Cardiac muscle cell (in vitro differentiated cells and primary cell): ENCODE results near the gene CEL. TPM values are rescaled to one million over a fixed set of nuclear protein-coding genes. Genes with fewer than 3 reads are reported as not detected.
"Not testable (repeated sequence)": the region's sequence is repeated elsewhere in the genome, so short reads cannot be mapped to it uniquely, and the experiment has no call there.

ENCODE experiments used
- DNase-seq, 2 donors: peaks; one replicate each; pipeline versions ENCODE4 v3.0.0 to v3.0.0-alpha.2; 2010 to 2017; ENCODE audit warnings: low read depth in 1 of 2, low spot score in 1 of 2
- H3K27ac ChIP-seq: fragments of 200-600 bp; sonication (generic); 2 replicates; pipeline ENCODE4 v1.5.1; 2016
- H3K27me3 ChIP-seq: fragments of 200-600 bp; sonication (generic); 2 replicates; pipeline ENCODE4 v1.6.0; 2016; ENCODE audit warnings: control low read depth
- H3K36me3 ChIP-seq: fragments of 200-600 bp; sonication (generic); 2 replicates; pipeline ENCODE4 v1.5.1; 2016; ENCODE audit warnings: control low read depth
- H3K4me1 ChIP-seq: fragments of 200-600 bp; sonication (generic); 2 replicates; pipeline ENCODE4 v1.8.1; 2017; ENCODE audit warnings: low read depth, mild to moderate bottlenecking, mixed run types
- H3K4me3 ChIP-seq: fragments of 200-600 bp; sonication (generic); 2 replicates; pipeline ENCODE4 v1.5.1; 2016; ENCODE audit warnings: mild to moderate bottlenecking
- H3K9me3 ChIP-seq: fragments of 200-600 bp; sonication (generic); 2 replicates; pipeline ENCODE4 v1.5.1; 2017; ENCODE audit warnings: low read depth, mild to moderate bottlenecking, control low read depth
- polyA plus RNA-seq: library from polyadenylated mRNA; unstranded; fragments of >200 nt; fragmentation: Nextera tagmentation; extraction: Ambion mirVana; gene quantifications from 2 replicates; pipeline ENCODE4 v1.2.1, GENCODE V29; 2016
- total RNA-seq: library from RNA; depleted of rRNA; stranded (reverse); fragments of >200 nt; gene quantifications from 2 replicates; pipeline ENCODE4 v1.2.3, GENCODE V29; 2016
- TF ChIP-seq, protein P1 (sequence below): IDR thresholded peaks from 2 replicates; pipeline ENCODE4 v1.5.1; 2012; ENCODE audit warnings: low read depth, mild to moderate bottlenecking, low read length

Gene CEL
- total and polyA plus RNA-seq, 2 experiments from 2014 or later = 0.73 to 1.1 TPM

DNA sequence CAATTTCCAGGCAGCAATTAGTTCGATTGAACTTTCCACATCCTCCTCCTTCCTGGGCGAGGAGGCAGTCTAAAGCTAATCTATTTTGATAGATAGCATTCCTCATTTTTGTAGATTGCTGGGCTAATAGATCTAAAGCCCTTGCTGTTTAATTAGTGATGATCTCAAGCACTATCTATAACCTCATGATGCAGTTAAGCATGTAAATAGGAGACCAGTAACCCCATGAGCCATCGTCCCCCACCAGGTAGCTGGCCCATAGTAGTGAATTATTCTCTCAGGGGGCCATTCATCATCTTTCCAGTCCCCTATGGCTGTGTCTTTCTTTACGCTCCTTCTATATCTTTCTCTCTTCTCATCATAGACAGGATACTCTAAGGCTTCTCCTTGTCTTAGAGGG, 14.9 kb downstream of the CEL start:
- TF ChIP-seq, protein P1, sequence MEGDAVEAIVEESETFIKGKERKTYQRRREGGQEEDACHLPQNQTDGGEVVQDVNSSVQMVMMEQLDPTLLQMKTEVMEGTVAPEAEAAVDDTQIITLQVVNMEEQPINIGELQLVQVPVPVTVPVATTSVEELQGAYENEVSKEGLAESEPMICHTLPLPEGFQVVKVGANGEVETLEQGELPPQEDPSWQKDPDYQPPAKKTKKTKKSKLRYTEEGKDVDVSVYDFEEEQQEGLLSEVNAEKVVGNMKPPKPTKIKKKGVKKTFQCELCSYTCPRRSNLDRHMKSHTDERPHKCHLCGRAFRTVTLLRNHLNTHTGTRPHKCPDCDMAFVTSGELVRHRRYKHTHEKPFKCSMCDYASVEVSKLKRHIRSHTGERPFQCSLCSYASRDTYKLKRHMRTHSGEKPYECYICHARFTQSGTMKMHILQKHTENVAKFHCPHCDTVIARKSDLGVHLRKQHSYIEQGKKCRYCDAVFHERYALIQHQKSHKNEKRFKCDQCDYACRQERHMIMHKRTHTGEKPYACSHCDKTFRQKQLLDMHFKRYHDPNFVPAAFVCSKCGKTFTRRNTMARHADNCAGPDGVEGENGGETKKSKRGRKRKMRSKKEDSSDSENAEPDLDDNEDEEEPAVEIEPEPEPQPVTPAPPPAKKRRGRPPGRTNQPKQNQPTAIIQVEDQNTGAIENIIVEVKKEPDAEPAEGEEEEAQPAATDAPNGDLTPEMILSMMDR = no peak
- H3K4me3 ChIP-seq = no peak overlapping the region
- no peaks in the 10 kb centered on the region for H3K36me3 ChIP-seq
- H3K9me3 ChIP-seq = no peaks in the 10 kb centered on the region
- no peaks in the 10 kb centered on the region for H3K4me1 ChIP-seq
- H3K27ac ChIP-seq = no peak overlapping the region
- DNase-seq = no peak
- no peaks in the 10 kb centered on the region for H3K27me3 ChIP-seq

DNA sequence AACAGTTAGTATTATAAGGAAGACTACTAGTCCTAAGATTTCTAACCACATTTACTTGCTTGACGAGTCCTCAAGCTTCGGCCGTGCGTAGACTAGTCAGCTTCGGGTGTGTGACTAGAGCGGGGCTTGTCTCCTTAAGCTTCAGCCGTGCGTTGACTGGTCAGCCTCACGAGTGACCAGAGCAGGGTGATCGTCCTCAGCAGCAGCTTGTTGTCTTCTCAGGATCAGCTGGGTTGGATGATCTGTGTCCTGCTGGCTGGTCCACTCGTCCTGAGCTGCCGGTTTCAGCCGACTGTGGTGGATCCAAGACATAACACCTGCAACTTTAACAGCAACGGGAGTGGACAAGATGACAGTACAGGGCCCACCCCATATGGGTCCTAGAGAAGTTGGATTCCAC, 16.7 kb downstream of the CEL start:
- TF ChIP-seq, protein P1 = no peak

DNA sequence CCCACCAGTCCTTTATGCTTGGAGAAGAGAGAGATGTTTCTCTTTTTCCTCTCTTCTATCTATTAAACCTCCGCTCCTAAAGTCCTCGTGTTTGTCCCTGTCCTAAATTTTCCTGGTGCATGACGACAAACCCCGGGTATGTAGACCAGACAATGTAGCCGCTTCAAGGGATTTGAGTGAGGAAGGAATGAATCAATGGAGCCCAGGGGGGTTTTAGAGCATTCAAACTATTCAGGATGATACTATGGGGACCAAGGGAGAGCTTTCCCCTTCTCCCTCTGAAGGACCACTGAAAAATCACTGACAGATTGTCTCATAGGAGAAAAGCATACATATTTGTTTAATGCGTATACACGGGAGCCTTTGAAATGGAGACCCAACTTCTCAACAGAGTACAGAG, 18.4 kb downstream of the CEL start:
- no peak overlapping the region for H3K4me3 ChIP-seq
- no peaks in the 10 kb centered on the region for H3K27me3 ChIP-seq
- no peak for DNase-seq
- H3K9me3 ChIP-seq = no peaks in the 10 kb centered on the region
- no peaks in the 10 kb centered on the region for H3K36me3 ChIP-seq
- TF ChIP-seq, protein P1 = no peak
- no peaks in the 10 kb centered on the region for H3K4me1 ChIP-seq
- H3K27ac ChIP-seq = no peak overlapping the region

More for the DNA sequence above, 16.7 kb downstream of the CEL start:
- Histone ChIP-seq H3K9me3 (no peaks in the 10 kb centered on the region), H3K27ac (no peak overlapping the region), H3K27me3 (no peaks in the 10 kb centered on the region), H3K4me3 (no peak overlapping the region), H3K4me1 (no peaks in the 10 kb centered on the region), H3K36me3 (no peaks in the 10 kb centered on the region)
- DNase-seq = no peak

DNA sequence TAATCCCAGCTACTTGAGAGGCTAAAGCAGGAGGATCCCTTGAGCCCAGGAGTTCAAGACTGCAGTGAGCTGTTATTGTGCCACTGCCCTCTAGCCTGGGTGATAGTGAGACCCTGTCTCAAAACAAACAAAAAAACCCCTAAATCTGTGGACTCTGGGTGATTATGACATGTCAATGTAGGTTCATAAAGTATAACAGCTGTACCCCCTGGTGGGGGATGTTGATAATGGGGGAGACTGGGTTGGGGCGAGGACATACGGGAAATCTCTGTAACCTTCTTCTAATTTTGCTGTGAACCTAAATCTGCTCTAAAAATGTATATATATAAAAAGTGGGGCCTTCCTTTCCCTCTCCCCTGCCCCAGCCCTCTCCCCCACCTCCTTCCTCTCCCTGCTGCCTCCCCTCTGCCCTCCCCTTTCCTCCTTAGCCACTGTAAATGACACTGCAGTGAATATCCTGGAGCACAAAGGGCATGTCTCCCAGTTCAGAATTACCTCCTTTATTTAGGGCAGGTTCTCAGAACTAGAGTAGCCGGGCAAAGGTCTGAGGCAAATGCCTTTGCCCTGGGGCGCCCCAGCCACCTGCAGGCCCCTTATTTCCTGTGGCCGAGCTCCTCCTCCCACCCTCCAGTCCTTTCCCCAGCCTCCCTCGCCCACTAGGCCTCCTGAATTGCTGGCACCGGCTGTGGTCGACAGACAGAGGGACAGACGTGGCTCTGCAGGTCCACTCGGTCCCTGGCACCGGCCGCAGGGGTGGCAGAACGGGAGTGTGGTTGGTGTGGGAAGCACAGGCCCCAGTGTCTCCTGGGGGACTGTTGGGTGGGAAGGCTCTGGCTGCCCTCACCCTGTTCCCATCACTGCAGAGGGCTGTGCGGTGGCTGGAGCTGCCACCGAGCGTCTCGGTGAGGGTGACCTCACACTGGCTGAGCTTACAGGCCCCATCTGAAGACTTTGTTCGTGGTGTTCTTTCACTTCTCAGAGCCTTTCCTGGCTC, 19.3 kb downstream of the CEL start:
- not testable (repeated sequence) for H3K27ac ChIP-seq, H3K9me3 ChIP-seq, H3K4me3 ChIP-seq, H3K36me3 ChIP-seq, H3K4me1 ChIP-seq, DNase-seq, H3K27me3 ChIP-seq

DNA sequence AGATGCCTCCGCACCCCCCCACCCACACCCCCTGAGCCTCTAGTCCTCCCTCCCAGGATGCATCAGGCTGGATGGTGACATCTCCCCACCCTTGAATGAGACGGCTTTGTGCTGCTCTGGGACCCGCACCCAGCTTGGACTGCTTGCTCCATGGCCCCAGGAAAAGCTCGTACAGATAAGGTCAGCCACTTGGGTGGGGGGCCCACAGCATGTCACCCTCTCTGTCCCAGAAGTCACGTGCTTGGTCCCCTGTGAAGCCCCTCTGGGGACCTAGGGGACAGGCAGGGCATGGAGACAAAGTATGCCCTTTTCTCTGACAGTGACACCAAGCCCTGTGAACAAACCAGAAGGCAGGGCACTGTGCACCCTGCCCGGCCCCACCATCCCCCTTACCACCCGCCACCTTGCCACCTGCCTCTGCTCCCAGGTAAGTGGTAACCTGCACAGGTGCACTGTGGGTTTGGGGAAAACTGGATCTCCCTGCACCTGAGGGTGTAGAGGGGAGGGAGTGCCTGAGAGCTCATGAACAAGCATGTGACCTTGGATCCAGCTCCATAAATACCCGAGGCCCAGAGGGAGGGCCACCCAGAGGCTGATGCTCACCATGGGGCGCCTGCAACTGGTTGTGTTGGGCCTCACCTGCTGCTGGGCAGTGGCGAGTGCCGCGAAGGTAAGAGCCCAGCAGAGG, 20.3 kb downstream of the CEL start:
- H3K36me3 ChIP-seq, H3K4me1 ChIP-seq, H3K27me3 ChIP-seq, H3K9me3 ChIP-seq, H3K27ac ChIP-seq, DNase-seq, H3K4me3 ChIP-seq: not testable (repeated sequence)

DNA sequence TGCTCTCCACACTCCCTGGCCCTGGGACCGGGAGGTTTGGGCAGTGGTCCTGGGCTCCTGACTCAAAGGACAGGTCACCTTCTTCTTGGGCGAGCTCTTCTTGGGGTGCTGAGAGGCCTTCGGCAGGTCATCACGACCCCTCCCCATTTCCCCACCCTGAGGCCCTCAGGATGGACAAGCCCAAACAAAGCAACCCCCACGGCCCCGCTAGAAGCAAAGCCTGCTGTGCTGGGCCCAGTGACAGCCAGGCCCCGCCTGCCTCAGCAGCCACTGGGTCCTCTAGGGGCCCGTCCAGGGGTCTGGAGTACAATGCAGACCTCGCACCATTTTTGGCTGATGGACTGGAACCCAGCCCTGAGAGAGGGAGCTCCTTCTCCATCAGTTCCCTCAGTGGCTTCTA, 21.9 kb downstream of the CEL start:
- not testable (repeated sequence) for H3K9me3 ChIP-seq, H3K27me3 ChIP-seq, H3K4me3 ChIP-seq, H3K36me3 ChIP-seq, DNase-seq, H3K27ac ChIP-seq, H3K4me1 ChIP-seq

DNA sequence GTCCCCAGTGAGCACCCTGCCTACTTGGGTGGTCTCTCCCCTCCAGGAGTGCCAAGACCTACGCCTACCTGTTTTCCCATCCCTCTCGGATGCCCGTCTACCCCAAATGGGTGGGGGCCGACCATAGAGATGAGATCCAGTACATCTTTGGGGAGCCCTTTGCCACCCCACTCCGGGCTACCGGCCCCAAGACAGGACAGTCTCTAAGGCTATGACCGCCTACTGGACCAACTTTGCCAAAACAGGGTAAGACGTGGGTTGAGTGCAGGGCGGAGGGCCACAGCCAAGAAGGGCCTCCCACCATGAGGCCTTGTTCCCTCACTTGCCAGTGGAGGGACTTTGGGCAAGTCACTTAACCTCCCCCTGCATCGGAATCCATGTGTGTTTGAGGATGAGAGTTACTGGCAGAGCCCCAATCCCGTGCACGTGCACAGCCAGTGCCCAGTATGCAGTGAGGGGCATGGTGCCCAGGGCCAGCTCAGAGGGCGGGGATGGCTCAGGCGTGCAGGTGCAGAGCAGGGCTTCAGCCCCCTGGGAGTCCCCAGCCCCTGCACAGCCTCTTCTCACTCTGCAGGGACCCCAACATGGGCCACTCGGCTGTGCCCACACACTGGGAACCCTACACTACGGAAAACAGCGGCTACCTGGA, 24.6 kb downstream of the CEL start:
- H3K27me3 ChIP-seq, H3K9me3 ChIP-seq, H3K36me3 ChIP-seq, H3K4me1 ChIP-seq, H3K4me3 ChIP-seq, DNase-seq, H3K27ac ChIP-seq: not testable (repeated sequence)
